ENCODE data around the gene KBTBD12.
"Not testable (repeated sequence)": the region's sequence is repeated elsewhere in the genome, so short reads cannot be mapped to it uniquely, and the experiment has no call there.

KBTBD12 gene

GRCh38 chr3:127915115-127915936 is at the start of gene KBTBD12:
TSS of gene KBTBD12 (plus strand) at chr3:127915232. CDS start at chr3:127923062, 7,830 bp downstream.
- no peak for DNase-seq (ENCODE audit: low read depth, low spot score)

- no peak for DNase-seq (ENCODE audit: low read depth, low spot score)
Observed at GRCh38 chr3:127865941-127866340, 49.1 kb upstream of the KBTBD12 start.

GRCh38 chr3:127867412-127867811 is 47.6 kb upstream of the KBTBD12 start:
- no peak for DNase-seq (ENCODE audit: low read depth, low spot score)

GRCh38 chr3:127867986-127868385 is 47.0 kb upstream of the KBTBD12 start:
- no peak for DNase-seq (ENCODE audit: low read depth, low spot score)

- DNase-seq (ENCODE audit: low read depth, low spot score) = no peak
Observed at GRCh38 chr3:127870156-127870555, 44.9 kb upstream of the KBTBD12 start.

GRCh38 chr3:127874097-127874496 is 40.9 kb upstream of the KBTBD12 start:
- DNase-seq (ENCODE audit: low read depth, low spot score) = not testable (repeated sequence)

- no peak for DNase-seq (ENCODE audit: low read depth, low spot score)
Observed at GRCh38 chr3:127881586-127881985, 33.4 kb upstream of the KBTBD12 start.

GRCh38 chr3:127884041-127884440 is 31.0 kb upstream of the KBTBD12 start:
- no peak for DNase-seq (ENCODE audit: low read depth, low spot score)

- DNase-seq (ENCODE audit: low read depth, low spot score) = no peak
Observed at GRCh38 chr3:127886231-127886955, 28.6 kb upstream of the KBTBD12 start.

GRCh38 chr3:127886956-127887231 is 28.1 kb upstream of the KBTBD12 start:
- DNase-seq (ENCODE audit: low read depth, low spot score) = no peak

GRCh38 chr3:127887321-127887720 is 27.7 kb upstream of the KBTBD12 start:
- DNase-seq (ENCODE audit: low read depth, low spot score) = no peak

- no peak for DNase-seq (ENCODE audit: low read depth, low spot score)
Observed at GRCh38 chr3:127888156-127888555, 26.9 kb upstream of the KBTBD12 start.

- no peak for DNase-seq (ENCODE audit: low read depth, low spot score)
Observed at GRCh38 chr3:127888564-127889107, 26.4 kb upstream of the KBTBD12 start.

- DNase-seq (ENCODE audit: low read depth, low spot score) = no peak
Observed at GRCh38 chr3:127889461-127889863, 25.6 kb upstream of the KBTBD12 start.

GRCh38 chr3:127889976-127890650 is 24.9 kb upstream of the KBTBD12 start:
- DNase-seq (ENCODE audit: low read depth, low spot score) = no peak

GRCh38 chr3:127890651-127891290 is 24.3 kb upstream of the KBTBD12 start:
- DNase-seq (ENCODE audit: low read depth, low spot score) = not testable (repeated sequence)

GRCh38 chr3:127894481-127894880 is 20.6 kb upstream of the KBTBD12 start:
- DNase-seq (ENCODE audit: low read depth, low spot score) = no peak

GRCh38 chr3:127899200-127899599 is 15.8 kb upstream of the KBTBD12 start:
- DNase-seq (ENCODE audit: low read depth, low spot score) = no peak

- DNase-seq (ENCODE audit: low read depth, low spot score) = no peak
Observed at GRCh38 chr3:127899766-127900165, 15.3 kb upstream of the KBTBD12 start.

- DNase-seq (ENCODE audit: low read depth, low spot score) = no peak
Observed at GRCh38 chr3:127900536-127900935, 14.5 kb upstream of the KBTBD12 start.

- no peak for DNase-seq (ENCODE audit: low read depth, low spot score)
Observed at GRCh38 chr3:127902486-127902885, 12.5 kb upstream of the KBTBD12 start.
